ENCODE measurements around the gene CSTA.

CSTA gene

DNA sequence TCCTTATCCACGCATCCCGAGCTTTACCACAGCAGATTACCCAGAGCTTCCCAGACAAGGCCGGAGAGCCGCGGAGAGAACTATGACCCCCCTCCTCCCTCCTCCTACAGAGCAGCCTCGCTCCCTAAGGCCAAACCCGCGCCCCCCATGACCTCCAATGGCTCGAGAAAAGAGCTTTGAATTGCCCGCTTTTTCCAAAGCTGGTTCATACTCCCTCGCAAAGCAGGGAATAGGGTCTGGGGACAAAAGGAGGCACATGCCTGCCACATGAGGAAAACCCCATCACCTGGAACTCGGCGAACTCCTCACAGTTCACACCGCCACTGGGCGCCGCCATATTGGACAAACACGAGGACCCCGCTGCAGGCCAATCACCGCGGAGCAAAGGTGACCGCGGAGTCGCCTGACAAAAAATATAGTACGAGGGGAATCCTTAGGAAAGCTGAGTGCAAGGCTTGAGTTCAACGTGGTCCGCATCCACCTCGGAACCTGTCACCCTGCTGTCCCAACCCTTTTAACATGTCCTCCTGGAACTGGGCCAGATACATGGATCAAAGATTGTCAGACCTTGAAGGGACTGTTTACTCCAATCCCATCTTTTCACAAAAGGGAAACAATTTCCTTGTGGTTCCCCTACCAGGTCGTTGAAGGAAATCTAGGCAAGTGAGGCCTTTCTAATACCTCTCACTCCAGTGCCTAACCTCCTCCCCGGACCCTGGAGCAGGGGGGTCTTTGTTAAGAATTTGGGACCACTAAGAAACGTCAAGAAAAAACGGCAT, 58.0 kb downstream of the CSTA start, which contains the start of gene MIX23:
TSS of gene MIX23 (minus strand) at position 344 of the 779 bp plus-strand sequence. CDS start at position 337, 7 bp downstream.
- DNase-seq = peak; percentile 22

DNA sequence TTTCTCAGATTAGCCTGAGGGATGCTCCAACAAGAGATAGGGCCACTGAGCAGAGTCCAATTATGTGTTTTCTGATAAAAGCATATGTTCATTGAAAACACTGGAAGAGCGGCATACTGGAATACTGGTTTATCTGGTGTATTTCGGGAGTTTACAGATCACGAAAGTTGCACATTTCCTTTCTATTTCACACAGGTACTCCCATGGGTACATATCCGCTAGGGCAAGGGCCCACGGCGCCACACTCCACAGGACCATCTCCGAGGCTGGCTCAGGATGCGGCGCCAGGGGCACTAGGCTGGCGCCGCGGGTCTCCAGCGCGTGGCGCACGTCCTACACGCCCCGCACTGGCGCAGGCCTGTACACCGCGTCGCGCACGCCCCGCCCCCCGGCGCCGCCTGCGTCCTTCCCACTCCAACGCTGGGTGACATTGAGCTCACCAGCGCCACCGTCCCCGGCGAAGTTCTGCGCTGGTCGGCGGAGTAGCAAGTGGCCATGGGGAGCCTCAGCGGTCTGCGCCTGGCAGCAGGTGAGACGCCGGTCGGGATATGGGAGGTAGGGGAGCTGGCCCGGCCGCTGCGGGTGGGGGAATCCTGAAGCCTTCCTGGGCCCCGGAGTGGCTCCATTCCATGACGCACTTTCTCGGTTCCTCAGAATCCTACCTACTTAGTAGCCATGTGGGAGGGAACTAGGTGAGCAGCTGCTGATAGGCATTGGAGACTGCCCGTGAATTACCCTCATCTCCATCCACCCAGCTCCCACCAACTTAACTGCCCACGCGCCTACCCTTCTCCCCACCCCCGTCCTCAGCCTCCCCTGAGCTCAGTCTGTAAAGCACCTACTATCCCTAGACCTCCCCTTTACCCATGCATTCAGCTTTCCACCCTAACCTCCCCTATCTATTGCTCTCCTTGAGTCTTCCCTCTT, 59.0 kb downstream of the CSTA start, which contains the start of gene FAM162A:
TSS of gene FAM162A (plus strand) at position 412 of the 927 bp plus-strand sequence. CDS start at position 496, 84 bp downstream.
- peak; percentile 75 for DNase-seq

DNA sequence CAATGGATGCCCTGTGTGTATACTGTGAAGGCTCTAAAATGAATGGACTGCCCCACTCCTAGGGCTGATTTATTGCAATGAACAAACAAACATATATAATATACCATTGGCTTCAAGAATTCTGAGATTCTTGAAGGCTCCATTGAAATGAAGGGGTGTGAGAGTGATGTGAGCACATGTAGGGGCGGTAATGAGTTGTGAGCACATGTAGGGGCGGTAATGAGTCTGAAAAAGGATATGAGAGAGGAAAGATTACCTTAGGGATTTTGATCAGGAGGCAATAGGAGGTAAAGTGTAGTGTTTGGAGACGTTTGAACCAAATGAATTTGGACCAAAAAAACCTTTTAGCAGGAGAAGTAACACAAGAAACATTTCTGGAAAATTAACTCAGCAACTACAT, 62.7 kb downstream of the CSTA start:
- no peak for DNase-seq

- no peak for DNase-seq
These were observed 64.1 kb downstream of the CSTA start for GRCh38 chr3:122389197-122389596.

GRCh38 chr3:122389892-122390291, 64.8 kb downstream of the CSTA start:
- DNase-seq = no peak

DNA sequence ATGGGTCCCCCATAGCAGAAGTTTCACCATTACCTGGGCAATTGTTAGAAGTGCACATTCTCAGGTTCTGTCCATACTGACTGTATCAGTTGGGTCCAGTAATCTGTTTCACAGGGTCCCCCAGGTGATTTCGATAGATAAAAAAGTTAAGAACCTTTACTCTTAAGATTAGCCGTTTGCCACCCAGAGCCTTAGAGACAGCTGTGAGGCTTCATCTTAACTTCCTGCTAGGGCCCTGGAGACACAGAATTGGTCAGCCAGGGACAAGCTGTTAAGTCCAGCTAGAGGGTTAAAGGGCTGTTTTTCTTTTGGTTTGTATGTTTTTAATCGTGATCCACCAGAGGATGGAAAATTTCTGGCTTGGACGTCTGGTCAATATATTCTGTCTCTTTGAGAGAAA, 65.6 kb downstream of the CSTA start:
- DNase-seq = no peak
